HepG2 (cell line): ENCODE measurements around the gene CD9. TPM values are rescaled to one million over a fixed set of nuclear protein-coding genes. Genes with fewer than 3 reads are reported as not detected.

Source experiments
- FOXJ3 ChIP-seq: sonication (generic); formaldehyde crosslinking; IDR thresholded peaks from 2 replicates; pipeline ENCODE4 v1.4.0; 2020; ENCODE audit warnings: missing genetic modification reagents, mild to moderate bottlenecking, borderline replicate concordance
- HOXA3 ChIP-seq: sonication (generic); formaldehyde crosslinking; IDR thresholded peaks from 2 replicates; pipeline ENCODE4 v1.5.0; 2020; ENCODE audit warnings: missing genetic modification reagents
- IKZF4 ChIP-seq: sonication (generic); formaldehyde crosslinking; IDR thresholded peaks from 2 replicates; pipeline ENCODE4 v1.5.1; 2020; ENCODE audit warnings: borderline replicate concordance, mild to moderate bottlenecking, low read depth, missing genetic modification reagents; ENCODE audit errors: not compliant biosample characterization
- JUND ChIP-seq: sonication (generic); formaldehyde crosslinking; IDR thresholded peaks from 2 replicates; pipeline ENCODE4 v1.8.0; 2022; ENCODE audit warnings: mild to moderate bottlenecking, missing genetic modification reagents
- MEIS1 ChIP-seq: sonication (generic); formaldehyde crosslinking; IDR thresholded peaks from 2 replicates; pipeline ENCODE4 v1.9.0; 2021; ENCODE audit warnings: mild to moderate bottlenecking, missing genetic modification reagents, moderate library complexity, borderline replicate concordance
- NR2F1 ChIP-seq, 2 experiments: fragments of 450-650 bp in 1 of 2; formaldehyde crosslinking in 1 of 2; IDR thresholded peaks; 2 replicates each; pipeline versions ENCODE4 v1.5.0 to v1.6.1; 2016 to 2020; ENCODE audit warnings: mild to moderate bottlenecking in 1 of 2, missing compliant biosample characterization in 1 of 2, missing genetic modification reagents in 1 of 2, moderate library complexity in 1 of 2
- RXRA ChIP-seq: sonication (generic); formaldehyde crosslinking; IDR thresholded peaks from 2 replicates; pipeline ENCODE4 v1.5.1; 2020; ENCODE audit warnings: missing genetic modification reagents
- SIX1 ChIP-seq: sonication (generic); formaldehyde crosslinking; IDR thresholded peaks from 2 replicates; pipeline ENCODE4 v1.4.0; 2020; ENCODE audit warnings: missing genetic modification reagents, borderline replicate concordance
- SP5 ChIP-seq: IDR thresholded peaks from 2 replicates; pipeline ENCODE4 v1.6.1; 2016; ENCODE audit warnings: low read depth, borderline replicate concordance
- TAF1 ChIP-seq: sonication (generic); formaldehyde crosslinking; IDR thresholded peaks from 2 replicates; pipeline ENCODE4 v1.4.0; 2020; ENCODE audit warnings: missing genetic modification reagents
- ZNF891 ChIP-seq: sonication (generic); formaldehyde crosslinking; IDR thresholded peaks from 2 replicates; pipeline ENCODE4 v1.5.0; 2020; ENCODE audit warnings: mild to moderate bottlenecking, missing genetic modification reagents
- polyA plus RNA-seq, 8 experiments: library from polyadenylated mRNA; depleted of rRNA in 3 of 8; stranded (reverse) in 7 of 8; unstranded in 1 of 8; fragments of >200 nt; fragmentation: Illumina TruSeq in 4 of 8; extraction: Trizol in 4 of 8; gene quantifications; 2 replicates each; pipeline versions ENCODE4 v1.2.1 to v1.2.3, GENCODE V29; 2011 to 2016; ENCODE audit warnings: low read depth in 4 of 8, missing spikeins in 1 of 8, mixed read lengths in 1 of 8; ENCODE audit not compliant: insufficient read depth in 1 of 8
- total RNA-seq, 5 experiments: library from RNA; depleted of rRNA; stranded (reverse); fragments of >200 nt; fragmentation: Illumina TruSeq; extraction: Trizol; gene quantifications; 2 replicates each; pipeline ENCODE4 v1.2.3, GENCODE V29; 2016; ENCODE audit warnings: low read depth in 1 of 5
- TF ChIP-seq, protein P1 (sequence below): IDR thresholded peaks from 2 replicates; pipeline ENCODE4 v1.6.1; 2018; ENCODE audit warnings: missing genetic modification reagents, mild to moderate bottlenecking, missing compliant biosample characterization
- TF ChIP-seq, protein P2 (sequence below): sonication (generic); formaldehyde crosslinking; IDR thresholded peaks from 2 replicates; pipeline ENCODE4 v1.4.0; 2020; ENCODE audit warnings: mild to moderate bottlenecking, missing genetic modification reagents
- TF ChIP-seq, protein P3 (sequence below): sonication (generic); formaldehyde crosslinking; IDR thresholded peaks from 2 replicates; pipeline ENCODE4 v1.5.0; 2020; ENCODE audit warnings: mild to moderate bottlenecking, missing genetic modification reagents, borderline replicate concordance
- TF ChIP-seq, protein P4 (sequence below): sonication (generic); formaldehyde crosslinking; IDR thresholded peaks from 2 replicates; pipeline ENCODE4 v1.4.0; 2020; ENCODE audit warnings: mild to moderate bottlenecking, missing genetic modification reagents
- TF ChIP-seq, protein P5 (sequence below): sonication (generic); formaldehyde crosslinking; IDR thresholded peaks from 2 replicates; pipeline ENCODE4 v1.5.1; 2020; ENCODE audit warnings: mild to moderate bottlenecking, moderate library complexity, missing genetic modification reagents

Gene CD9
- total and polyA plus RNA-seq, 2 of the 13 experiments (the other 11 are each of a cell fraction or from before 2014, with no cell fraction given): 5.8 to 38.3 TPM

DNA sequence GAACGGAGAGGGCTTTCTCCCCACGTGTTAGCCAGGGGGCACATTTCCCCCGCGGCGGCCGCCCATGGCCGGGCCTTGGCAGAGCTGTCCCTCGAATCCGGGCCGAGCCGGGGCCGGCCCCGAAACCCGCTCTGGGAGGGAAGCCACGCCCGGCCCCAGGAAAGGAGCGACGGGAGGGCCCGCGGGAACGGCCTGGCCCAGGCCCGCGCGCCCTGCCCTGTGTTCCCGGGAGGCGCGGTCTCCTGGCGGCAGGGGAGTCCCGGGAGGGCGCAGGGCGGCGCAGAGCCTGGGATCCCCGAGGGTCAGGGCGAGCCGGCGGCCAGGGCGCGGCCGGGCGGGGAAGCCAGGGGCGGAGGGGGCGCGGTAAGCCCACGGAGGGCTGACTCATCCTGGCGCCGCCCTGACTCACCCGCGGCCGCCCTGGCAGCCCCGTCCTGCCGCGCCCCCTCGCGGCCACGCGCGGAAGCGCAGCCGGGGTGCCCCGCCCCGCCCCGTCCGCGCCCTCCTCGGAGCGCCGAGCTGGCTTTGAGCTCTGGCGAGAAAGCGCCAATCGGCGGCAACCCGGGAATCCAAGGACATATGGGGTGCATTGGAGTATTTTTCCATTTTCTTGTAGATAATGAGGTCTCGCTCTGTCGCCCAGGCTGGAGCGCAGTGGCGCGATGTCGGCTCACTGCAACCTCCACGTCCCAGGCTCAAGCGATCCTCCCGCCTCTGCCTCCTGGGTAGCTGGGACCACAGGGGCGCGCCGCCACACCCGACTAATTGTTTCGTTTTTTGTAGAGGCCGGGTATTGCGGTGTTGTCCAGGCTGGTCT lies 78.4 kb downstream of the CD9 start (continued):
- TF ChIP-seq, protein P1, sequence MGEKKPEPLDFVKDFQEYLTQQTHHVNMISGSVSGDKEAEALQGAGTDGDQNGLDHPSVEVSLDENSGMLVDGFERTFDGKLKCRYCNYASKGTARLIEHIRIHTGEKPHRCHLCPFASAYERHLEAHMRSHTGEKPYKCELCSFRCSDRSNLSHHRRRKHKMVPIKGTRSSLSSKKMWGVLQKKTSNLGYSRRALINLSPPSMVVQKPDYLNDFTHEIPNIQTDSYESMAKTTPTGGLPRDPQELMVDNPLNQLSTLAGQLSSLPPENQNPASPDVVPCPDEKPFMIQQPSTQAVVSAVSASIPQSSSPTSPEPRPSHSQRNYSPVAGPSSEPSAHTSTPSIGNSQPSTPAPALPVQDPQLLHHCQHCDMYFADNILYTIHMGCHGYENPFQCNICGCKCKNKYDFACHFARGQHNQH: 0 out of 2 replicates have a peak, but pooled peaks have one; percentile 9
- TF ChIP-seq RXRA (CRISPR knock-in tag) (0 out of 2 replicates have a peak, but pooled peaks have one; percentile 40), SIX1 (CRISPR knock-in tag) (no peak), MEIS1 (no peak), FOXJ3 (CRISPR knock-in tag) (no peak), SP5 (CRISPR knock-in tag) (no peak), JUND (CRISPR knock-in tag) (peak; percentile 73; the same call in 1 of the 2 replicates), TAF1 (0 out of 2 replicates have a peak, but pooled peaks have one; percentile 10), ZNF891 (CRISPR knock-in tag) (0 out of 2 replicates have a peak, but pooled peaks have one; percentile 15), IKZF4 (CRISPR knock-in tag) (no peak), HOXA3 (CRISPR knock-in tag) (peak; percentile 75), NR2F1 (CRISPR knock-in tag; IDR thresholded peaks at IDR 0.05) (no peak)
- TF ChIP-seq, protein P2, sequence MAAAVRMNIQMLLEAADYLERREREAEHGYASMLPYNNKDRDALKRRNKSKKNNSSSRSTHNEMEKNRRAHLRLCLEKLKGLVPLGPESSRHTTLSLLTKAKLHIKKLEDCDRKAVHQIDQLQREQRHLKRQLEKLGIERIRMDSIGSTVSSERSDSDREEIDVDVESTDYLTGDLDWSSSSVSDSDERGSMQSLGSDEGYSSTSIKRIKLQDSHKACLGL (CRISPR knock-in tag): peak; percentile 11; the same call in 1 of the 2 replicates
- TF ChIP-seq, protein P3, sequence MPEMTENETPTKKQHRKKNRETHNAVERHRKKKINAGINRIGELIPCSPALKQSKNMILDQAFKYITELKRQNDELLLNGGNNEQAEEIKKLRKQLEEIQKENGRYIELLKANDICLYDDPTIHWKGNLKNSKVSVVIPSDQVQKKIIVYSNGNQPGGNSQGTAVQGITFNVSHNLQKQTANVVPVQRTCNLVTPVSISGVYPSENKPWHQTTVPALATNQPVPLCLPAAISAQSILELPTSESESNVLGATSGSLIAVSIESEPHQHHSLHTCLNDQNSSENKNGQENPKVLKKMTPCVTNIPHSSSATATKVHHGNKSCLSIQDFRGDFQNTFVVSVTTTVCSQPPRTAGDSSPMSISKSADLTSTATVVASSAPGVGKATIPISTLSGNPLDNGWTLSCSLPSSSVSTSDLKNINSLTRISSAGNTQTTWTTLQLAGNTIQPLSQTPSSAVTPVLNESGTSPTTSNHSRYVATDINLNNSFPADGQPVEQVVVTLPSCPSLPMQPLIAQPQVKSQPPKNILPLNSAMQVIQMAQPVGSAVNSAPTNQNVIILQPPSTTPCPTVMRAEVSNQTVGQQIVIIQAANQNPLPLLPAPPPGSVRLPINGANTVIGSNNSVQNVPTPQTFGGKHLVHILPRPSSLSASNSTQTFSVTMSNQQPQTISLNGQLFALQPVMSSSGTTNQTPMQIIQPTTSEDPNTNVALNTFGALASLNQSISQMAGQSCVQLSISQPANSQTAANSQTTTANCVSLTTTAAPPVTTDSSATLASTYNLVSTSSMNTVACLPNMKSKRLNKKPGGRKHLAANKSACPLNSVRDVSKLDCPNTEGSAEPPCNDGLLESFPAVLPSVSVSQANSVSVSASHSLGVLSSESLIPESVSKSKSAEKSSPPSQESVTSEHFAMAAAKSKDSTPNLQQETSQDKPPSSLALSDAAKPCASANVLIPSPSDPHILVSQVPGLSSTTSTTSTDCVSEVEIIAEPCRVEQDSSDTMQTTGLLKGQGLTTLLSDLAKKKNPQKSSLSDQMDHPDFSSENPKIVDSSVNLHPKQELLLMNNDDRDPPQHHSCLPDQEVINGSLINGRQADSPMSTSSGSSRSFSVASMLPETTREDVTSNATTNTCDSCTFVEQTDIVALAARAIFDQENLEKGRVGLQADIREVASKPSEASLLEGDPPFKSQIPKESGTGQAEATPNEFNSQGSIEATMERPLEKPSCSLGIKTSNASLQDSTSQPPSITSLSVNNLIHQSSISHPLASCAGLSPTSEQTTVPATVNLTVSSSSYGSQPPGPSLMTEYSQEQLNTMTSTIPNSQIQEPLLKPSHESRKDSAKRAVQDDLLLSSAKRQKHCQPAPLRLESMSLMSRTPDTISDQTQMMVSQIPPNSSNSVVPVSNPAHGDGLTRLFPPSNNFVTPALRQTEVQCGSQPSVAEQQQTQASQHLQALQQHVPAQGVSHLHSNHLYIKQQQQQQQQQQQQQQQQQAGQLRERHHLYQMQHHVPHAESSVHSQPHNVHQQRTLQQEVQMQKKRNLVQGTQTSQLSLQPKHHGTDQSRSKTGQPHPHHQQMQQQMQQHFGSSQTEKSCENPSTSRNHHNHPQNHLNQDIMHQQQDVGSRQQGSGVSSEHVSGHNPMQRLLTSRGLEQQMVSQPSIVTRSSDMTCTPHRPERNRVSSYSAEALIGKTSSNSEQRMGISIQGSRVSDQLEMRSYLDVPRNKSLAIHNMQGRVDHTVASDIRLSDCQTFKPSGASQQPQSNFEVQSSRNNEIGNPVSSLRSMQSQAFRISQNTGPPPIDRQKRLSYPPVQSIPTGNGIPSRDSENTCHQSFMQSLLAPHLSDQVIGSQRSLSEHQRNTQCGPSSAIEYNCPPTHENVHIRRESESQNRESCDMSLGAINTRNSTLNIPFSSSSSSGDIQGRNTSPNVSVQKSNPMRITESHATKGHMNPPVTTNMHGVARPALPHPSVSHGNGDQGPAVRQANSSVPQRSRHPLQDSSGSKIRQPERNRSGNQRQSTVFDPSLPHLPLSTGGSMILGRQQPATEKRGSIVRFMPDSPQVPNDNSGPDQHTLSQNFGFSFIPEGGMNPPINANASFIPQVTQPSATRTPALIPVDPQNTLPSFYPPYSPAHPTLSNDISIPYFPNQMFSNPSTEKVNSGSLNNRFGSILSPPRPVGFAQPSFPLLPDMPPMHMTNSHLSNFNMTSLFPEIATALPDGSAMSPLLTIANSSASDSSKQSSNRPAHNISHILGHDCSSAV (CRISPR knock-in tag): no peak
- TF ChIP-seq, protein P4, sequence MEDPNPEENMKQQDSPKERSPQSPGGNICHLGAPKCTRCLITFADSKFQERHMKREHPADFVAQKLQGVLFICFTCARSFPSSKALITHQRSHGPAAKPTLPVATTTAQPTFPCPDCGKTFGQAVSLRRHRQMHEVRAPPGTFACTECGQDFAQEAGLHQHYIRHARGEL: 0 out of 2 replicates have a peak, but pooled peaks have one; percentile 54
- TF ChIP-seq, protein P5, sequence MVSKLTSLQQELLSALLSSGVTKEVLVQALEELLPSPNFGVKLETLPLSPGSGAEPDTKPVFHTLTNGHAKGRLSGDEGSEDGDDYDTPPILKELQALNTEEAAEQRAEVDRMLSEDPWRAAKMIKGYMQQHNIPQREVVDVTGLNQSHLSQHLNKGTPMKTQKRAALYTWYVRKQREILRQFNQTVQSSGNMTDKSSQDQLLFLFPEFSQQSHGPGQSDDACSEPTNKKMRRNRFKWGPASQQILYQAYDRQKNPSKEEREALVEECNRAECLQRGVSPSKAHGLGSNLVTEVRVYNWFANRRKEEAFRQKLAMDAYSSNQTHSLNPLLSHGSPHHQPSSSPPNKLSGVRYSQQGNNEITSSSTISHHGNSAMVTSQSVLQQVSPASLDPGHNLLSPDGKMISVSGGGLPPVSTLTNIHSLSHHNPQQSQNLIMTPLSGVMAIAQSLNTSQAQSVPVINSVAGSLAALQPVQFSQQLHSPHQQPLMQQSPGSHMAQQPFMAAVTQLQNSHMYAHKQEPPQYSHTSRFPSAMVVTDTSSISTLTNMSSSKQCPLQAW (CRISPR knock-in tag): 0 out of 2 replicates have a peak, but pooled peaks have one; percentile 25
